CD4-positive, alpha-beta memory T cell (primary cell): ENCODE measurements around the gene NAA16. TPM values are rescaled to one million over a fixed set of nuclear protein-coding genes. Genes with fewer than 3 reads are reported as not detected.
"Not testable (repeated sequence)": the region's sequence is repeated elsewhere in the genome, so short reads cannot be mapped to it uniquely, and the experiment has no call there.

ENCODE experiments used
- CTCF ChIA-PET: fragments of 350-600 bp; sonication (Branson Sonifier 250); formaldehyde crosslinking; loops from one replicate; lab custom pipeline; 2021; ENCODE audit warnings: inconsistent platforms; ENCODE audit not compliant: partially characterized antibody; lab: Charles Lee
- POLR2A ChIA-PET: fragments of 350-600 bp; sonication (Branson Sonifier 250); formaldehyde crosslinking; loops from one replicate; lab custom pipeline; 2021; ENCODE audit not compliant: partially characterized antibody; lab: Charles Lee
- DNase-seq, 5 donors: peaks; one replicate each; pipeline versions ENCODE4 v3.0.0 to v3.0.0-alpha.2; 2020 to 2022; ENCODE audit warnings: mixed read lengths in 1 of 5
- H3K27ac ChIP-seq: one replicate; pipeline ENCODE4 v1.7.0; 2013; ENCODE audit warnings: low read depth, low read length
- H3K27me3 ChIP-seq: 2 replicates; pipeline ENCODE4 v1.7.0; 2013; ENCODE audit warnings: mild to moderate bottlenecking, low read length, moderate library complexity; ENCODE audit not compliant: insufficient read depth
- H3K36me3 ChIP-seq: 2 replicates; pipeline ENCODE4 v1.7.0; 2013; ENCODE audit warnings: mild to moderate bottlenecking, low read length, moderate library complexity; ENCODE audit not compliant: insufficient read depth
- H3K4me1 ChIP-seq: 2 replicates; pipeline ENCODE4 v1.7.0; 2013; ENCODE audit warnings: mild to moderate bottlenecking, low read length, moderate library complexity; ENCODE audit not compliant: insufficient read depth
- H3K4me3 ChIP-seq, 2 donors: one replicate each; pipeline ENCODE4 v1.7.0; 2013; ENCODE audit warnings: low read length in 2 of 2, mild to moderate bottlenecking in 1 of 2
- H3K9me3 ChIP-seq, 2 donors: one replicate each; pipeline ENCODE4 v1.7.0; 2013; ENCODE audit warnings: low read length in 2 of 2, control low read depth in 1 of 2; ENCODE audit not compliant: control insufficient read depth in 1 of 2
- H3K27ac Mint-ChIP-seq, 7 donors: one replicate each; pipeline ENCODE4 v1.8.0; 2020 to 2021; ENCODE audit warnings: mixed read lengths in 7 of 7, mild to moderate bottlenecking in 6 of 7, inconsistent platforms in 3 of 7, moderate library complexity in 3 of 7
- H3K27me3 Mint-ChIP-seq, 2 donors: one replicate each; pipeline ENCODE4 v1.8.0; 2020 to 2021; ENCODE audit warnings: mixed read lengths in 2 of 2
- H3K36me3 Mint-ChIP-seq, 2 donors: one replicate each; pipeline ENCODE4 v1.8.0; 2020 to 2021; ENCODE audit warnings: mixed read lengths in 2 of 2, inconsistent platforms in 1 of 2, mild to moderate bottlenecking in 1 of 2
- H3K4me1 Mint-ChIP-seq, 4 donors: one replicate each; pipeline ENCODE4 v1.8.0; 2020 to 2021; ENCODE audit warnings: mixed read lengths in 4 of 4, mild to moderate bottlenecking in 1 of 4
- H3K4me3 Mint-ChIP-seq, 8 donors: one replicate each; pipeline ENCODE4 v1.8.0; 2020 to 2021; ENCODE audit warnings: mixed read lengths in 8 of 8, mild to moderate bottlenecking in 7 of 8, moderate library complexity in 6 of 8, inconsistent platforms in 3 of 8
- H3K9me3 Mint-ChIP-seq, 8 donors: one replicate each; pipeline ENCODE4 v1.8.0; 2020 to 2021; ENCODE audit warnings: mixed read lengths in 8 of 8, mild to moderate bottlenecking in 5 of 8, inconsistent platforms in 3 of 8, moderate library complexity in 1 of 8
- intact Hi-C: fragments of 100-400 bp; cut with micrococcal nuclease; formaldehyde crosslinking; loops from one replicate; pipeline ENCODE4 v1.15.1; 2023
- polyA plus RNA-seq, 2 donors: library from polyadenylated mRNA; unstranded; fragments of 300-500 nt; fragmentation: Illumina TruSeq; gene quantifications; one replicate each; pipeline ENCODE4 v1.2.3, GENCODE V29; 2021
- total RNA-seq, 2 experiments: library from RNA; stranded (reverse); gene quantifications; one replicate each; pipeline ENCODE4 v1.2.3, GENCODE V29; 2021

Gene NAA16
- total and polyA plus RNA-seq, 4 experiments from 2014 or later: 8.6 to 62.5 (median 39.7) TPM

- Mint-ChIP-seq H3K27ac (peak overlapping the region in 5 of 7 donors; percentile 67 to 92 (median 86)), H3K4me3 (peak overlapping the region in 2 of 8 donors; percentile 15 to 52), H3K9me3 (no peaks in the 10 kb centered on the region), H3K27me3 (no peaks in the 10 kb centered on the region), H3K4me1 (peaks cover 36 to 64% (median 48%) of the 10 kb centered on the region in 4 donors), H3K36me3 (peaks cover 25 to 26% of the 10 kb centered on the region in 2 donors)
- Histone ChIP-seq H3K36me3 (no peaks in the 10 kb centered on the region), H3K4me3 (no peak overlapping the region), H3K4me1 (peaks cover 63% of the 10 kb centered on the region), H3K9me3 (no peaks in the 10 kb centered on the region), H3K27ac (no peak overlapping the region), H3K27me3 (no peaks in the 10 kb centered on the region)
- CTCF ChIA-PET: interaction anchor here (0.6 to 1.9 kb wide), 6 partner anchors 13 to 298 kb away, joined by 3 to 6 read pairs (median 4); no protein-coding TSS in a partner anchor
- no peak for DNase-seq
- intact Hi-C loops: loop anchor here (5.0 kb wide), 1 partner anchor 233 kb away; no protein-coding TSS in a partner anchor
- POLR2A ChIA-PET: interaction anchor here (0.7 to 5.5 kb wide), 4 partner anchors 57 to 186 kb away, joined by 3 to 53 read pairs (median 4); partner anchors contain the start of gene RGCC
These were observed 43.3 kb downstream of the NAA16 start for GRCh38 chr13:41354416-41354815.

- intact Hi-C loops: loop anchor here (2.0 to 5.0 kb wide), 3 partner anchors 44 to 920 kb away; partner anchors contain the start of gene NAA16
- Mint-ChIP-seq H3K36me3 (peaks cover 33 to 43% of the 10 kb centered on the region in 2 donors), H3K4me3 (peak overlapping the region; percentile 71 to 89 (median 78)), H3K4me1 (peaks cover 37 to 74% (median 58%) of the 10 kb centered on the region in 4 donors), H3K27ac (peak overlapping the region; percentile 86 to 99 (median 97))
- not testable (repeated sequence) for DNase-seq, H3K9me3 ChIP-seq, H3K36me3 ChIP-seq, H3K27me3 Mint-ChIP-seq, H3K9me3 Mint-ChIP-seq, H3K27me3 ChIP-seq
- peak overlapping the region; percentile 67 for H3K27ac ChIP-seq
- ChIA-PET POLR2A (interaction anchor here (1.0 to 5.5 kb wide), 10 partner anchors 9 to 295 kb away, joined by 3 to 53 read pairs (median 4); partner anchors contain the start of genes MTRF1, RGCC and WBP4), CTCF (interaction anchor here (1.1 to 1.9 kb wide), 8 partner anchors 19 to 297 kb away, joined by 3 to 9 read pairs (median 6); no protein-coding TSS in a partner anchor)
- H3K4me1 ChIP-seq: peaks cover 64% of the 10 kb centered on the region
- H3K4me3 ChIP-seq: peak overlapping the region in 1 of 2 donors; percentile 16
These were observed 45.2 kb downstream of the NAA16 start for GRCh38 chr13:41356385-41356648.

DNA sequence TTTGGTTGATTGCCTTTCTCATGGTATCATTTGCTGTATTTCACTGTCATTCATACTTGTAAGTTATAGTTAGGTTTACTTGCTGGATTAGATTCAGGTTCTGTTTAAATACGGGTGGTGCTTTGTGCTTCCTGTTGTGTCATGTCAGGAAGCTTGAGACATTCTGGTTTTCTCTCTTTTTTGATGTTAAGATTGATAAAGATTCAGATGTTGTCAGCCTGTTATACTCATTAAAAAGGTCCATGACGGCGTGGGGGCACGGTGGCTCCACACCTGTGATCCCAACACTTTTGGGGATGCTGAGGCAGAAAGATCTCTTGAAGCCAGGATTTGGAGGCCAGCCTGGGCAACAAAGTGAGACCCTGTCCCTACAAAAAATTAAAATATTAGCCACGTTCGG lies 45.7 kb downstream of the NAA16 start:
- H3K4me3 Mint-ChIP-seq: peak overlapping the region; percentile 71 to 89 (median 78)
- DNase-seq: peak; percentile 65 to 71 (median 69)
- H3K36me3 Mint-ChIP-seq: peaks cover 37 to 48% of the 10 kb centered on the region in 2 donors
- peaks cover 64% of the 10 kb centered on the region for H3K4me1 ChIP-seq
- intact Hi-C loops: loop anchor here (2.0 to 5.0 kb wide), 3 partner anchors 44 to 920 kb away; partner anchors contain the start of gene NAA16
- H3K27me3 Mint-ChIP-seq: no peaks in the 10 kb centered on the region
- H3K27ac Mint-ChIP-seq: peak overlapping the region; percentile 86 to 99 (median 97)
- H3K9me3 Mint-ChIP-seq: no peaks in the 10 kb centered on the region
- H3K9me3 ChIP-seq: no peaks in the 10 kb centered on the region
- H3K36me3 ChIP-seq: peaks cover 3% of the 10 kb centered on the region
- H3K4me3 ChIP-seq: peak overlapping the region in 1 of 2 donors; percentile 16
- H3K4me1 Mint-ChIP-seq: peaks cover 37 to 79% (median 62%) of the 10 kb centered on the region in 4 donors
- no peaks in the 10 kb centered on the region for H3K27me3 ChIP-seq
- POLR2A ChIA-PET: interaction anchor here (0.7 to 5.5 kb wide), 18 partner anchors 8 to 346 kb away, joined by 3 to 53 read pairs (median 4); partner anchors contain the start of genes MTRF1, RGCC and WBP4
- H3K27ac ChIP-seq: peak overlapping the region; percentile 67
- CTCF ChIA-PET: interaction anchor here (0.8 to 2.2 kb wide), 13 partner anchors 11 to 296 kb away, joined by 3 to 17 read pairs (median 5); partner anchors contain the start of gene RGCC

GRCh38 chr13:41361491-41361890 lies 50.4 kb downstream of the NAA16 start:
- no peak for DNase-seq
- H3K4me1 ChIP-seq: peaks cover 29% of the 10 kb centered on the region
- no peak overlapping the region for H3K27ac ChIP-seq
- H3K4me3 ChIP-seq: no peak overlapping the region
- Mint-ChIP-seq H3K4me3 (no peak overlapping the region), H3K9me3 (no peaks in the 10 kb centered on the region), H3K4me1 (peaks cover 17 to 55% (median 41%) of the 10 kb centered on the region in 4 donors), H3K27ac (peak overlapping the region in 2 of 7 donors; percentile 47 to 62), H3K36me3 (peaks cover 67 to 76% of the 10 kb centered on the region in 2 donors), H3K27me3 (no peaks in the 10 kb centered on the region)
- peaks cover 21% of the 10 kb centered on the region for H3K36me3 ChIP-seq
- intact Hi-C loops: no loop called here
- H3K27me3 ChIP-seq: no peaks in the 10 kb centered on the region
- no peaks in the 10 kb centered on the region for H3K9me3 ChIP-seq
- ChIA-PET CTCF (interaction anchor here (0.6 kb wide), 1 partner anchor 11 kb away, joined by 3 read pairs; no protein-coding TSS in a partner anchor), POLR2A (no interaction called here)

GRCh38 chr13:41364043-41364442 lies 53.0 kb downstream of the NAA16 start:
- CTCF ChIA-PET: interaction anchor here (0.5 to 1.3 kb wide), 2 partner anchors 14 to 94 kb away, joined by 3 read pairs; no protein-coding TSS in a partner anchor
- H3K4me1 Mint-ChIP-seq: peaks cover 5 to 30% (median 21%) of the 10 kb centered on the region in 4 donors
- no peak for DNase-seq
- H3K27ac Mint-ChIP-seq: no peak overlapping the region
- intact Hi-C loops: no loop called here
- H3K36me3 ChIP-seq: peaks cover 29% of the 10 kb centered on the region
- H3K4me3 ChIP-seq: no peak overlapping the region
- peaks cover 5% of the 10 kb centered on the region for H3K4me1 ChIP-seq
- POLR2A ChIA-PET: interaction anchor here (1.0 kb wide), 1 partner anchor 103 kb away, joined by 3 read pairs; no protein-coding TSS in a partner anchor
- H3K27ac ChIP-seq: no peak overlapping the region
- H3K36me3 Mint-ChIP-seq: peaks cover 72 to 83% of the 10 kb centered on the region in 2 donors
- H3K27me3 Mint-ChIP-seq: no peaks in the 10 kb centered on the region
- H3K4me3 Mint-ChIP-seq: no peak overlapping the region
- no peaks in the 10 kb centered on the region for H3K9me3 ChIP-seq
- no peaks in the 10 kb centered on the region for H3K27me3 ChIP-seq
- no peaks in the 10 kb centered on the region for H3K9me3 Mint-ChIP-seq

DNA sequence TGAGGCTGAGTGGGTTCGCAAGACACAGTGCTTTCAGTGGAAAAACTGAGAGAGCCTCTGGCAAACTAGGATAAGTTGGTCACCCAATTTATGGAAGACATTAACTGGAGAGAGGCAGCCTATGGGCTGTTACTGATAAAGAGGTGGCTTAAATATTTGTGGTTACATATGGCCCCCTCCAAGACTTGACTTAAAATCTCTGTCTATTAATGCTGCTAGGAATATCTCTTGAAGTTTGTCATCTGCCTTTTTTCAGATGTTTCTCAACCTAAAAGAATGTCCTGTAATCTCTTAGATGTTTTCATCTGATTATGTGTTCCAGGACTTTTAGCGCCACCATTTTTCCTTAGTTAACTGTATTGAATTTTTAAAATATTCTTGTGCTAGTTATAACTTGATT lies 54.6 kb downstream of the NAA16 start:
- no peaks in the 10 kb centered on the region for H3K27me3 Mint-ChIP-seq
- H3K27ac ChIP-seq: no peak overlapping the region
- no peak overlapping the region for H3K27ac Mint-ChIP-seq
- CTCF ChIA-PET: interaction anchor here (1.3 kb wide), 2 partner anchors 20 to 93 kb away, joined by 3 read pairs; no protein-coding TSS in a partner anchor
- H3K4me3 ChIP-seq: no peak overlapping the region
- H3K4me3 Mint-ChIP-seq: no peak overlapping the region
- peaks cover 5 to 24% (median 14%) of the 10 kb centered on the region in 4 donors for H3K4me1 Mint-ChIP-seq
- H3K4me1 ChIP-seq: no peaks in the 10 kb centered on the region
- H3K9me3 ChIP-seq: no peaks in the 10 kb centered on the region
- POLR2A ChIA-PET: interaction anchor here (1.7 kb wide), 1 partner anchor 9 kb away, joined by 6 read pairs; no protein-coding TSS in a partner anchor
- DNase-seq: no peak
- no peaks in the 10 kb centered on the region for H3K9me3 Mint-ChIP-seq
- peaks cover 76 to 85% of the 10 kb centered on the region in 2 donors for H3K36me3 Mint-ChIP-seq
- no peaks in the 10 kb centered on the region for H3K27me3 ChIP-seq
- H3K36me3 ChIP-seq: peaks cover 39% of the 10 kb centered on the region
- intact Hi-C loops: no loop called here

GRCh38 chr13:41370736-41371135 lies 59.7 kb downstream of the NAA16 start:
- ChIA-PET CTCF (interaction anchor here (0.8 kb wide), 1 partner anchor 13 kb away, joined by 4 read pairs; no protein-coding TSS in a partner anchor), POLR2A (interaction anchor here (1.1 kb wide), 1 partner anchor 11 kb away, joined by 3 read pairs; no protein-coding TSS in a partner anchor)
- H3K4me1 Mint-ChIP-seq: peaks cover 3 to 7% (median 6%) of the 10 kb centered on the region in 4 donors
- peaks cover 0 to 2% (median 0%) of the 10 kb centered on the region in 8 donors for H3K9me3 Mint-ChIP-seq
- H3K36me3 Mint-ChIP-seq: peaks cover 70 to 74% of the 10 kb centered on the region in 2 donors
- H3K27ac Mint-ChIP-seq: peak overlapping the region in 4 of 7 donors; percentile 51 to 76 (median 64)
- intact Hi-C loops: no loop called here
- no peak overlapping the region for H3K4me3 ChIP-seq
- H3K4me3 Mint-ChIP-seq: no peak overlapping the region
- peaks cover 46% of the 10 kb centered on the region for H3K36me3 ChIP-seq
- H3K9me3 ChIP-seq: no peaks in the 10 kb centered on the region
- no peaks in the 10 kb centered on the region for H3K27me3 Mint-ChIP-seq
- no peak overlapping the region for H3K27ac ChIP-seq
- no peaks in the 10 kb centered on the region for H3K4me1 ChIP-seq
- DNase-seq: no peak
- no peaks in the 10 kb centered on the region for H3K27me3 ChIP-seq
